HCT116 (cell line): Measurements from ENCODE around the gene ADARB2.

Experiments used
- CEBPB ChIP-seq: IDR thresholded peaks from 2 replicates; pipeline ENCODE4 v1.6.1; 2012; ENCODE audit warnings: low read depth
- ELF1 ChIP-seq: IDR thresholded peaks from 2 replicates; pipeline ENCODE4 v1.6.1; 2012; ENCODE audit warnings: low read depth, borderline replicate concordance
- EZH2phosphoT487 ChIP-seq: fragments of 200-600 bp; IDR thresholded peaks from 2 replicates; pipeline ENCODE4 v1.6.1; 2018; ENCODE audit warnings: antibody characterized with exemption, borderline replicate concordance
- POLR2A ChIP-seq: IDR thresholded peaks from 2 replicates; pipeline ENCODE4 v1.7.0; 2011; ENCODE audit warnings: borderline replicate concordance; ENCODE audit not compliant: insufficient read depth, insufficient read length; ENCODE audit errors: extremely low read depth
- ZNF274 ChIP-seq: fragments of 200-500 bp; sonication (Bioruptor generic); IDR thresholded peaks from 2 replicates; pipeline ENCODE4 v1.6.1; 2014; ENCODE audit warnings: mild to moderate bottlenecking, low read depth, low read length, inconsistent platforms
- TF ChIP-seq, protein P1 (sequence below): IDR thresholded peaks from 2 replicates; pipeline ENCODE4 v1.6.1; 2012
- TF ChIP-seq, protein P2 (sequence below), 3 experiments: fragments of 200-600 bp in 1 of 3; sonication (generic) in 1 of 3; IDR thresholded peaks in 2 of 3; conservative IDR thresholded peaks in 1 of 3; 2 replicates each; pipeline ENCODE4 v1.5.1; 2012 to 2017; ENCODE audit warnings: low read depth in 2 of 3, low read length in 2 of 3, antibody characterized with exemption in 1 of 3, borderline replicate concordance in 1 of 3, control low read depth in 1 of 3, mild to moderate bottlenecking in 1 of 3, mixed read lengths in 1 of 3, mixed run types in 1 of 3, moderate library complexity in 1 of 3; ENCODE audit not compliant: insufficient read depth in 1 of 3
- TF ChIP-seq, protein P3 (sequence below): IDR thresholded peaks from 2 replicates; pipeline ENCODE4 v1.6.1; 2012

DNA sequence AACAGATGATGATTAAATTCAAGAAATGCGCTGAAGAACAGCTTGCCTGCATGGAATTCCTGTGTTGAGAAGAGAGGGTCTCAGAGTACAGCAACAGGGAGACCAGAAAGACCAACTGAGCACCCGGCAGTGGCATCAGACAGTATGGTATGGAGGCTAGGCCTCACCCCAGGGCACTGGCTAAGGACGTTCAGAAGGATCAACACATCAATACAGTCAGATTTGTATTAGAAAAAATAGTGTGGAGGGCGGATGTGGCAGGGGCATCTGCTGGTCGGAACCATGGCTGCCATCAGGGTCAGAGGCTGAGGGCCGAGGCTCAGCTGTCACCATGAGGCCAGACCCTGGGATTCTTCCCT is 142.1 kb downstream of the ADARB2 start:
- no peak for TF ChIP-seq ZNF274
- TF ChIP-seq, protein P1, sequence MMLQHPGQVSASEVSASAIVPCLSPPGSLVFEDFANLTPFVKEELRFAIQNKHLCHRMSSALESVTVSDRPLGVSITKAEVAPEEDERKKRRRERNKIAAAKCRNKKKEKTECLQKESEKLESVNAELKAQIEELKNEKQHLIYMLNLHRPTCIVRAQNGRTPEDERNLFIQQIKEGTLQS, result no peak
- TF ChIP-seq, protein P2, sequence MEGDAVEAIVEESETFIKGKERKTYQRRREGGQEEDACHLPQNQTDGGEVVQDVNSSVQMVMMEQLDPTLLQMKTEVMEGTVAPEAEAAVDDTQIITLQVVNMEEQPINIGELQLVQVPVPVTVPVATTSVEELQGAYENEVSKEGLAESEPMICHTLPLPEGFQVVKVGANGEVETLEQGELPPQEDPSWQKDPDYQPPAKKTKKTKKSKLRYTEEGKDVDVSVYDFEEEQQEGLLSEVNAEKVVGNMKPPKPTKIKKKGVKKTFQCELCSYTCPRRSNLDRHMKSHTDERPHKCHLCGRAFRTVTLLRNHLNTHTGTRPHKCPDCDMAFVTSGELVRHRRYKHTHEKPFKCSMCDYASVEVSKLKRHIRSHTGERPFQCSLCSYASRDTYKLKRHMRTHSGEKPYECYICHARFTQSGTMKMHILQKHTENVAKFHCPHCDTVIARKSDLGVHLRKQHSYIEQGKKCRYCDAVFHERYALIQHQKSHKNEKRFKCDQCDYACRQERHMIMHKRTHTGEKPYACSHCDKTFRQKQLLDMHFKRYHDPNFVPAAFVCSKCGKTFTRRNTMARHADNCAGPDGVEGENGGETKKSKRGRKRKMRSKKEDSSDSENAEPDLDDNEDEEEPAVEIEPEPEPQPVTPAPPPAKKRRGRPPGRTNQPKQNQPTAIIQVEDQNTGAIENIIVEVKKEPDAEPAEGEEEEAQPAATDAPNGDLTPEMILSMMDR (IDR thresholded peaks at IDR 0.05 in 2 of 3, conservative IDR thresholded peaks at IDR 0.05 in 1 of 3; ENCODE audit: borderline replicate concordance in 1 of 3, insufficient read depth in 1 of 3, low read depth in 2 of 3, low read length in 2 of 3), result no peak
- no peak for TF ChIP-seq CEBPB
- no peak for TF ChIP-seq ELF1
- no peak for TF ChIP-seq EZH2phosphoT487
- TF ChIP-seq POLR2A, result no peak
- TF ChIP-seq, protein P3, sequence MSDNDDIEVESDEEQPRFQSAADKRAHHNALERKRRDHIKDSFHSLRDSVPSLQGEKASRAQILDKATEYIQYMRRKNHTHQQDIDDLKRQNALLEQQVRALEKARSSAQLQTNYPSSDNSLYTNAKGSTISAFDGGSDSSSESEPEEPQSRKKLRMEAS, result no peak
